HG03066 (cell line): ENCODE data around the gene ANXA2R.
"Not testable (repeated sequence)": the region's sequence is repeated elsewhere in the genome, so short reads cannot be mapped to it uniquely, and the experiment has no call there.

Experiments
- ATAC-seq: cut with Tn5 transposase; IDR thresholded peaks from one replicate; pipeline ENCODE4 v1.9.1; 2021; ENCODE audit warnings: low read depth; ENCODE audit not compliant: unreplicated experiment

The ANXA2R gene, protein sequence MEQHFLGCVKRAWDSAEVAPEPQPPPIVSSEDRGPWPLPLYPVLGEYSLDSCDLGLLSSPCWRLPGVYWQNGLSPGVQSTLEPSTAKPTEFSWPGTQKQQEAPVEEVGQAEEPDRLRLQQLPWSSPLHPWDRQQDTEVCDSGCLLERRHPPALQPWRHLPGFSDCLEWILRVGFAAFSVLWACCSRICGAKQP

DNA sequence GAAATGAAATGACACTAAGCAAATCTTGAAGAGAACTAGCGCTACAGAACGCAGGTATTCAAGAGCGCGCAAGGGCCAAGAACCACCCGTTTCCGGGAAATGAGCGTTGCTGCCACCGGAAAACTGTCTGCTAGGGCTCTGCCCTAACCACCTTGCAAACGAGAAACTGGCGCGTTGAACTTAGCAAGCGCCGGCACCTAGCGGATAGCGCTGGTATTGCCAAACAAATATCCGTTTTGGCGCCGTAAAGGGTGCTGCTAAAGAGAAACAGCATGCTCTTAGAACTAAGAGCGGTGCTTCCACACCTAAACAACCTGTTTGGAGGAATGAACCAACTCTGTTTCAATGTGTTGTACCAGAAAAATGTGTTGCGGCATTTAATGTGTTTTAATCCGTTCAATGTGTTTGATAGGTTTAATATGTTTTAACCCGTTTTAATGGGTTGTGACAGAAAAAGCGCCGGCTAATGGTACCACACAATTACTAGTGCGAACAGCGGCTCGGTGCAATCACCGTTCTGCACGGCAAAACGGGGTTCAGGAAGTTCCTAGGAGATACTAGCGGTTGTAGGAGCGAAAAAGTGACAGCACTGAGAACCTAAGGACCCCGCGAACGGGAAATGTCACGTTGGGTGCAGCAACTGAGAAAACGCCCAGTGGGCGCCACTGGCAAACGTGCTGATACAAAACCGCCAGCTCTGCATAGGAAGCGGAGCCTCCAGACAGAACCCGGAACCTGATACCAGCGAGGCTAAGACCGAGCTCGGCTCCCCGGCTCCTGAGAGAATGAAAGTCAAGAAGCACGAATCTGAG is at the start of gene ANXA2R:
TSS of gene ANXA2R (minus strand) at position 33 of the 812 bp plus-strand sequence. CDS start 273 bp downstream, outside the sequence.
- peak; percentile 39 for ATAC-seq

DNA sequence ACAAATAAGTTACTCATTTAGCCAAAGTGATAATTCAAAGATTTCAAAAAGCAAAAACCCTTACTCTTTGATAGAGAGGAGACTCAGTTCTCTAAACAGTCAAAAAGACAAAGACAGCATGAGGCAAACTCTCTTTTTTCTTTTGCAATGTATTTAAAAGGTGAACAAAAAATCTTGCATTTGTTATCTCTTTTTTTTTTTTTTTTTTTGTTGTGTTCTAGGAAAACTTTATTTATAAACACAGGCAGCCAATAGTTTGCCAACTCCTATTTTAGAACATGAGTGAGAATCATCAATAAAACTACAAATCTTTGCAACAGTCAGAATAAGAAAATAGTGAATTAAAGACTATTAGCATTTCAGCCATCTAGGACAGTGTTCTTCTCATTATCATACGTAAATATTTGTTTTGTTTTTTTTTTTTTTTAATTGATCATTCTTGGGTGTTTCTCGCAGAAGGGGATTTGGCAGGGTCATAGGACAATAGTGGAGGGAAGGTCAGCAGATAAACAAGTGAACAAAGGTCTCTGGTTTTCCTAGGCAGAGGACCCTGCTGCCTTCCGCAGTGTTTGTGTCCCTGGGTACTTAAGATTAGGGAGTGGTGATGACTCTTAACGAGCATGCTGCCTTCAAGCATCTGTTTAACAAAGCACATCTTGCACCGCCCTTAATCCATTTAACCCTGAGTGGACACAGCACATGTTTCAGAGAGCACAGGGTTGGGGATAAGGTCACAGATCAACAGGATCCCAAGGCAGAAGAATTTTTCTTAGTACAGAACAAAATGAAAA is 46.2 kb upstream of the ANXA2R start:
- ATAC-seq, result not testable (repeated sequence)

GRCh38 chr5:43085453-43085852 is 45.3 kb upstream of the ANXA2R start:
- ATAC-seq, result no peak

DNA sequence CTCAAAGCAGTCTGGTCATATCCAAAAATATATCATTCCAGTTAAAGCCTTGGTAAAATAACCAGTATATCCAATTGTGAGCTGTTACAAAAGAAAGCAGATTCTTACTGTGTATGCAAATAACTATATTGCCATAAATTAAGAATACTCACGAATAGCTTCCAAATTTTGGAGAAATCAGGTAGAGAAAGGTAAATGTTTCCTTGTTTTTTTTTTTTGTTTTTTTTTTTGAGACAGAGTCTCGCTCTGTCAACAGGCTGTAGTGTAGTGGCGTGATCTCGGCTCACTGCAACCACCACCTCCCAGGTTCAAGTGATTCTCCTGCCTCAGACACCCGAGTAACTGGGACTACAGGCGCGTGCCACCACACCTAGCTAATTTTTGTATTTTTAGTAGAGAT is 44.3 kb upstream of the ANXA2R start:
- ATAC-seq, result not testable (repeated sequence)

- ATAC-seq, result not testable (repeated sequence)
Observed at GRCh38 chr5:43081345-43081744, 41.2 kb upstream of the ANXA2R start.

GRCh38 chr5:43078956-43079355 is 38.8 kb upstream of the ANXA2R start:
- ATAC-seq, result no peak

- not testable (repeated sequence) for ATAC-seq
Observed at GRCh38 chr5:43077446-43078191, 37.5 kb upstream of the ANXA2R start.

- no peak for ATAC-seq
Observed at GRCh38 chr5:43075319-43076293, 35.5 kb upstream of the ANXA2R start.

- no peak for ATAC-seq
Observed at GRCh38 chr5:43074987-43075318, 34.8 kb upstream of the ANXA2R start.

DNA sequence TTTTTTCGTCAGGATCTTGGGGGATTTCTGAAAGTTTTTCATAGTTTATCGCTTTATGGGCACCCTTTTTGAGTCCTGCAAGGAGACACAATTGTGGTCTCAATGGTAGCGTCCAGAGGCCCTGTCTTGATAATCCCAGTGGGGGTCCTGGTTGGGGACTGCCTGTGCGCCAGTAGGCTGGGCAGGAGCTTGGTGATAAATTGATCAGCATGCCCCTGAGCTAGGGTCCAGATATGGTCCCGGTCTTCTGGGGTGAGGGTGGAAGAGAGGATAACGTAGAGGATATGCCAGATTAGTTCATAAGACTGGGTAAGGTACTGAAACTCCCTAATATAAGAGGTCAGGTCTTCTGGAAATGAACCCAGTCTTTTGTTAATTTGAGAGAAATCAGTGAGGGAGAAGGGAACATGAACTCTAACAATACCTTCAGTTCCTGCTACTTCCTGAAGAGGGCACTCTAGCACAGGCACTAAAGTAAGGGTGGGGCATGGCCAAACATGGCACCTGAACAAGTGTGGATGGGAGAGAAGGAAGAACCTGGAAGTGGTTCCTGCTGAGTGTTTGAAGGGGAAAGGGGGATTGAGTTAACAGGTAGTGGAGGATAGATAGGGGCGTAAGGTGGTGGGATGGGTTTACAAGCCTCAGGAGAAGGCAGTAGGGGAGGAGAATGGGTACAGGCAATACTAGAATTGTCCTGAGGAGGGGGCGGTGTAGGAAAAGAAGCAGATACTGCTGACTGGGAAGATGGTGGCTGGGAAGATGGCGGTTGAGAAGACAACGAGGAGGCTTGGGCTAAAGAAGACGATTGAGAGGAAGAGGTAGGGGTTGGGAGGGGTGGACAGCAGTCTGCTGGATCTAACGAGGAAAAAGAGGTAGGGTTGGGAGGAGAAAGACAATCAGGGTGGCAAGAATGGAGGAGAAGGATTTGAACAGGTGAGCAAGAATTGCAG is 33.8 kb upstream of the ANXA2R start:
- ATAC-seq, result no peak

DNA sequence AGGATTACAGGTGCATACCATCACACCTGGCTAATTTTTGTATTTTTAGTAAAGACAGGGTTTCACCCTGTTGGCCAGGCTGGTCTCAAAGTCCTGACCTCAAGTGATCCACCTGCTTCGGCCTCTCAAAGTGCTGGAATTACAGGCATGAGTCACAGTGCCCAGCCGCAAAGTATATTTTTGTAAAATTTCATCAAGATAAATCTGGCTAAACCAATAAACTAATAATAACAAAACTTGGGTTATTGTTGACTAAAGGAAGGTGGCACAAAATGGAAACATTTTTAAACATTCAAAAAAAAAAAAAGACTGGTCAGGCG is 29.2 kb upstream of the ANXA2R start:
- ATAC-seq, result not testable (repeated sequence)

DNA sequence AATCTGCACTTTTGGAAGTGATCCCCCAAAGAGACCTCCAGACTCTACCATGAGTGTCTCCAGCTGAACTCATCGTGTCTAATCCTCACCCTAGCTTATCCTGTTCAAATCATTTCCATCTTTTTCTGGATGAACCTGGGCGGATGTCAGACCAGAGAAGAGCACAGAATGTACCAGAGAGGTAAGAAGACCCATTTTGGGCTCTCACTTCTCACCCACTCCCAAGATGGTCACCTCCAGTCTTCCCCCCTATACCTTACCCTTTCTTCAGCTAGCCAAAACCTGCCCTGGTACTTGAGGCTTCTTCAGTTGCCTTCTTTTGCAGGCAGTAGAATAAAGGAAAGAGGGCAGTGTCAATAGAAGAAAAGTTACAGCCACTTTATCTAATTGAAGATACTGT is 27.9 kb upstream of the ANXA2R start:
- ATAC-seq, result no peak

- ATAC-seq, result peak; percentile 42
Observed at GRCh38 chr5:43066799-43067741, 27.0 kb upstream of the ANXA2R start.

GRCh38 chr5:43065948-43066798 is 26.1 kb upstream of the ANXA2R start:
- peak; percentile 26 for ATAC-seq

- no peak for ATAC-seq
Observed at GRCh38 chr5:43065387-43065947, 25.3 kb upstream of the ANXA2R start.

DNA sequence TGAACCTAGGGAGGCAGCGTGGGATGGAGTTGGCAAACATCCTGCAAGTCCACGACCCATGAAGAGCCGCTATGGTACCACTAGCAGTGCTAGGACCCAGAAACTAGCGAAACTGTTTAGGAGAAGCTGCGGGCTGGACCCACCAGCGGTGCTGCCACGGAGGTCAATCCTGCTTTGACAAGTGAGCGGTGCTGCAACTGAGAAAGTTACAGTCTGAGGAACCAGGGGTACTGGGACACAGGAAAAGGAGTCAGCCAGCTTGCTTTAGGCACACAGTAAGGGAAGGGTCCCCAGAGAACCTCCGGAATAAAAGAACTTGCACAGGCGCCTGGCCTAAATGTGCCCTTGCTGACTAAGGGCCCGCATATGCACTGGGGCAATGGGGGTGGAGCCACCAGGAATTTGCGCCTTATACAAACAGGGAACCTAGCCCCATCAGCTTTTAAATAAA is 23.6 kb upstream of the ANXA2R start:
- no peak for ATAC-seq
